Erythroblast (primary cell): ENCODE data around the gene KCNAB2.

ENCODE experiments used
- GATA1 ChIP-seq: IDR thresholded peaks from 2 replicates; pipeline ENCODE4 v1.6.1; 2011; ENCODE audit warnings: low read depth, mild to moderate bottlenecking, control low read depth, low read length, moderate library complexity
- POLR2A ChIP-seq: IDR thresholded peaks from 2 replicates; pipeline ENCODE4 v1.6.1; 2011; ENCODE audit warnings: mild to moderate bottlenecking, low read length

GRCh38 chr1:6087377-6087772, 41.7 kb downstream of the KCNAB2 start:
- TF ChIP-seq POLR2A (no peak), GATA1 (no peak)
